Parathyroid adenoma (tissue), 2 donors: ENCODE measurements around the gene FBXW7.

Experiments used
- H2AFZ ChIP-seq: fragments of 300-600 bp; sonication (generic); one replicate; pipeline ENCODE4 v1.7.0; 2017; ENCODE audit warnings: antibody characterized with exemption, mild to moderate bottlenecking
- H3K27ac ChIP-seq: fragments of 300-600 bp; sonication (generic); one replicate; pipeline ENCODE4 v1.7.0; 2017
- H3K27me3 ChIP-seq: fragments of 300-600 bp; sonication (generic); one replicate; pipeline ENCODE4 v1.7.0; 2017; ENCODE audit warnings: low read length; ENCODE audit not compliant: control insufficient read depth, insufficient read depth
- H3K36me3 ChIP-seq: fragments of 300-600 bp; sonication (generic); one replicate; pipeline ENCODE4 v1.7.0; 2017; ENCODE audit warnings: low read length; ENCODE audit not compliant: control insufficient read depth, insufficient read depth
- H3K4me1 ChIP-seq: fragments of 300-600 bp; sonication (generic); one replicate; pipeline ENCODE4 v1.7.0; 2017; ENCODE audit warnings: control low read depth
- H3K4me2 ChIP-seq: fragments of 300-600 bp; sonication (generic); one replicate; pipeline ENCODE4 v1.7.0; 2017; ENCODE audit warnings: low read length
- H3K4me3 ChIP-seq: fragments of 300-600 bp; sonication (generic); one replicate; pipeline ENCODE4 v1.7.0; 2017; ENCODE audit warnings: low read depth, low read length
- H3K79me2 ChIP-seq: fragments of 300-600 bp; sonication (generic); one replicate; pipeline ENCODE4 v1.7.0; 2017; ENCODE audit warnings: control low read depth
- H3K9ac ChIP-seq: fragments of 300-600 bp; sonication (generic); one replicate; pipeline ENCODE4 v1.7.0; 2017; ENCODE audit warnings: mild to moderate bottlenecking
- H3K9me3 ChIP-seq: fragments of 300-600 bp; sonication (generic); one replicate; pipeline ENCODE4 v1.7.0; 2017; ENCODE audit warnings: low read length; ENCODE audit not compliant: control insufficient read depth
- CTCF ChIP-seq: fragments of 300-600 bp; sonication (generic); IDR thresholded peaks from one replicate; pipeline ENCODE4 v1.7.0; 2017; ENCODE audit warnings: antibody characterized with exemption, mild to moderate bottlenecking
- donor health status: primary hyperparathyroidism.

Gene FBXW7

GRCh38 chr4:152513078-152513477 is 22.8 kb downstream of the FBXW7 start:
- no peaks in the 10 kb centered on the region for H3K79me2 ChIP-seq
- H3K4me1 ChIP-seq = no peaks in the 10 kb centered on the region
- no peak for TF ChIP-seq CTCF
- H3K27ac ChIP-seq = no peak overlapping the region
- no peaks in the 10 kb centered on the region for H3K9me3 ChIP-seq
- no peak overlapping the region for H2AFZ ChIP-seq
- H3K4me3 ChIP-seq = no peak overlapping the region
- H3K36me3 ChIP-seq = no peaks in the 10 kb centered on the region
- H3K27me3 ChIP-seq = no peaks in the 10 kb centered on the region
- H3K4me2 ChIP-seq = no peak overlapping the region
- no peak overlapping the region for H3K9ac ChIP-seq

GRCh38 chr4:152512483-152512882 is 23.4 kb downstream of the FBXW7 start:
- Histone ChIP-seq H3K27ac (no peak overlapping the region), H3K4me1 (no peaks in the 10 kb centered on the region), H3K36me3 (no peaks in the 10 kb centered on the region), H3K79me2 (no peaks in the 10 kb centered on the region), H3K4me3 (no peak overlapping the region), H2AFZ (no peak overlapping the region), H3K27me3 (no peaks in the 10 kb centered on the region), H3K9me3 (no peaks in the 10 kb centered on the region), H3K9ac (no peak overlapping the region), H3K4me2 (no peak overlapping the region)
- TF ChIP-seq CTCF = no peak

- Histone ChIP-seq H3K9me3 (no peaks in the 10 kb centered on the region), H3K9ac (no peak overlapping the region), H3K4me3 (no peak overlapping the region)
Measured at GRCh38 chr4:152510349-152511147, 25.3 kb downstream of the FBXW7 start.

GRCh38 chr4:152509595-152510225 is 26.2 kb downstream of the FBXW7 start:
- TF ChIP-seq CTCF = no peak
- no peaks in the 10 kb centered on the region for H3K4me1 ChIP-seq
- H3K9ac ChIP-seq = no peak overlapping the region
- no peaks in the 10 kb centered on the region for H3K36me3 ChIP-seq
- H3K27ac ChIP-seq = no peak overlapping the region
- H3K4me2 ChIP-seq = no peak overlapping the region
- no peaks in the 10 kb centered on the region for H3K27me3 ChIP-seq
- no peak overlapping the region for H2AFZ ChIP-seq
- H3K9me3 ChIP-seq = no peaks in the 10 kb centered on the region
- no peak overlapping the region for H3K4me3 ChIP-seq
- H3K79me2 ChIP-seq = no peaks in the 10 kb centered on the region

More at GRCh38 chr4:152510349-152511147, 25.3 kb downstream of the FBXW7 start:
- no peak for TF ChIP-seq CTCF
- Histone ChIP-seq H3K79me2 (no peaks in the 10 kb centered on the region), H3K4me1 (no peaks in the 10 kb centered on the region), H3K36me3 (no peaks in the 10 kb centered on the region), H3K4me2 (no peak overlapping the region), H2AFZ (no peak overlapping the region), H3K27ac (no peak overlapping the region), H3K27me3 (no peaks in the 10 kb centered on the region)
